Activated T-helper 1 cell treated with Interleukin-2 at 50 U/mL for 16 hours (primary cell): ENCODE measurements around the gene APIP.
"Not testable (repeated sequence)": the region's sequence is repeated elsewhere in the genome, so short reads cannot be mapped to it uniquely, and the experiment has no call there.

ENCODE experiments used
- DNase-seq: peaks from one replicate; pipeline ENCODE4 v3.0.0-alpha.2; 2020; ENCODE audit warnings: low read depth

APIP gene

DNA sequence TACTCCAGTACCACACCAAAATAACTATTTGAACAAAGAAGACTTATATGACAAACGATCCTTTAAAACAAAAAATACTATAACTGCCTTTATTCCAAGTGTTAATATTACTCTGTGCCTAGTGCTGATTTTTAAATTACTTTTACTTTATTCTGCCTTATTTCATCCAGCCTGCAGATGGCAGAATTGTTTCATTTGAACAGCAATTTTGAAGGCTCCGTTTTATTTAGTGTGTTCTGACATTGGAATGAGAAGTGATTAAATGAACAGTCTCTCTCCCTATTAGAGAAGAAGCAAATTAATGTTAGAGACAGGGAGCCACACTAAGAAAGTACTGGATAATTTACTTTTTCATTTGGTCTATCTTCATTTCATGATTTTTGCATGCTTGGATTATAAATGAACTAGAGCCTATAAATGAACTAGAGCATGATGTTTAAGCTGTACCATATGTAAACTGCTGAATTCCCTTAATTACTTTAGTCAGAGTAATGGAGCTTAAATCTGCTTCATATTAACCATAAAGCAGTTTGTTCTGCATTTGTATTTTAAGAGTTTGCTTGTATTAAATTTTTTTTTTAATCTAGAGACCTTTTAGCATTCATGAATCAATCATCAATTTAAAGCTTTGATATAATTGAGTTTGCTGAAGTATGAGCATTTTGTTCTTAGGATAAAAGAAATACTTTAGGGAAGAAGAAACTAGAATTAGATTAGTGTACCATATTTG lies 10.1 kb upstream of the APIP start:
- DNase-seq = no peak

- DNase-seq = no peak
Observed at GRCh38 chr11:34924714-34925113, 8.5 kb upstream of the APIP start.

GRCh38 chr11:34921156-34921555 lies 5.0 kb upstream of the APIP start:
- no peak for DNase-seq

GRCh38 chr11:34916843-34917770 lies 928 bp upstream of the APIP start:
- DNase-seq = no peak

- no peak for DNase-seq
Observed at GRCh38 chr11:34915136-34916014, 804 bp downstream of the APIP start.

- not testable (repeated sequence) for DNase-seq
Observed at GRCh38 chr11:34913556-34913955, 2.6 kb downstream of the APIP start.

GRCh38 chr11:34911676-34912075 lies 4.5 kb downstream of the APIP start:
- no peak for DNase-seq

DNA sequence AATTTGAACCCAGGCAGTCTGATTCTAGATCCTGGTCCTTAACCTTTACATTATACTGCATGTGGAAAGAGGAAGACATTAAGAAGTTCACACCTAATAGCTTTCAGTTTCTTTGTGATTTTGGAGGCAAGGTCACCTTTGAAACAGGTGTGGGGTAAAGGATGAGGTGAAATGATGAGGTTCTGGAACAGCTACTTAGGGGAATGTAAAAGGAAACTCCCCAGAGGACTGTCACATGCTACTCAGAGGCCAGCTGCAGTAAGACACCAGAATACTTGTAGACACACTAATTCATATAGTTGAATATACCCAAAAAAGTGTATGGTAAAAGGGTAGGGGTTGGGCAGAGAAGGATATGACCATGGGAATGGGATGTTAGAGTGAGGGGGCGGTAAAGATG lies 5.4 kb downstream of the APIP start:
- no peak for DNase-seq

GRCh38 chr11:34909955-34910354 lies 6.2 kb downstream of the APIP start:
- no peak for DNase-seq

DNA sequence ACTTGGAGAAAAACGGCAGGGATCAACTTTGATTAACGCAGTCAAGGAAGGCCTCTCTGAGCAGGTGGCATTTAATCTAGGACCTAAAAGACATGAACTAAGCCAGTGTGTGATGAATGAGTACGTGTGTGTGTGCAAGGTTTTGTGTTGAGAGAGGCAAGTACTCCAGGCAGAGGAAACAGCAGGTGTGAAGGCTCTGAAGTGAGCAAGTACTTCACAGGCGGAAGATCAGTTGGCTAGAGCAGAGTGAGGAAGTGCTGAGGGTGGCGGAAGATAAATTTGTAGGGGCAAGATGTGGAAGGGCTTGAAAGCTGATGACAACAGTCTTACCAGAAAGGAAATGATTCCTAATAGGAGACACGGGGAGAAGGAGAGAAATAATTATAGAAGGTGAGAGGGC lies 6.8 kb downstream of the APIP start:
- no peak for DNase-seq

DNA sequence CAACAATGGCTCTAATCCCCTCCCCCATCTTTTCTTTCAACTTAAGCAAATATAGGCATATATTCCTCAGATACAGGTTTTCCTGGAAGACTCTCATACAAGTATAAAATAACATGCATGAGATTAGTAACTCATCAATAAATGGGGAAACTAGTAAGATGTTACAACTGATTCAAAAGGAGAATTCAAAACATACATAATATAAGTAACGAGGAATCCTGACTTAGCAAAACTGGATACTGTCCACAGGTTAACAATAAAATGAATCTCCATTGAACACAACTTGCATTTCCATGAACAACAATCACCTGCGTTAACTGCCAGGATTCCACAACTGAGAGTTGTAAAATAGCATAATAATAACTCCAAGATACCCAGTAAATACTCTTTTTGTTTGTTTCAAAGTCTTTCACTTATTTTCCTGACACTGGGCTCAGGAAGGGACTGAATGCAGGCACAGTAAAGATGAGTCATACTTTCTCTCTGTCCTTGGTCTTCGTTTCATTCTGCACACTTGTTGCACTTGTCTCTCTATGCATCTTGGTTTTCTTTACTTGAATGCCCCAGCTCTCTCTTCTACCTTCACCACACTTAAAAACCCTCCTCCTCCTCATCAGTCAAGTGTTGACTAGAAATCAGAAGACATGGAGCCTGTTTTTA lies 8.1 kb downstream of the APIP start:
- DNase-seq = no peak

DNA sequence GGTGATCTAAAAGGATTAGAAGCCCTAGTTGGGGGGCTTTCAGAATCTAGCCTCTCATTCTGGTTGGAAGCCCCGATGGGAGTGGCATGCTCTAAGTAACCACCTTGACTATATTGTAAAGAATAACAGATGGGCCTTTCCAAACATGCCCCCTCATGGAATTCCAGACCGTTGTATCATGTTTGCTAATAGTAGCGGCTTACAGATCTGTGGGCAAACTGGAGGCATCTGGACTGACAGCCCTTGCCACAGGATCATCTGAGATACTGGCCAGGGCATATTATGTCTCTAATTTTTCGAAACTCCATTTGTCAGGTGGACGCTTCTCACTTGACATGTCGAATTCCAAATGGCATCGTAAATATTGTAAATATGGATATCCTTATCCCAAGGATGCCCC lies 10.5 kb downstream of the APIP start:
- no peak for DNase-seq

GRCh38 chr11:34904421-34904955 lies 11.7 kb downstream of the APIP start:
- DNase-seq = no peak

GRCh38 chr11:34899633-34900016 lies 16.6 kb downstream of the APIP start:
- DNase-seq = no peak

GRCh38 chr11:34898474-34898873 lies 17.7 kb downstream of the APIP start:
- no peak for DNase-seq

- DNase-seq = no peak
Observed at GRCh38 chr11:34897171-34897870, 18.9 kb downstream of the APIP start.

- DNase-seq = not testable (repeated sequence)
Observed at GRCh38 chr11:34896191-34896590, 20.0 kb downstream of the APIP start.

GRCh38 chr11:34893416-34893815 lies 22.8 kb downstream of the APIP start:
- no peak for DNase-seq

DNA sequence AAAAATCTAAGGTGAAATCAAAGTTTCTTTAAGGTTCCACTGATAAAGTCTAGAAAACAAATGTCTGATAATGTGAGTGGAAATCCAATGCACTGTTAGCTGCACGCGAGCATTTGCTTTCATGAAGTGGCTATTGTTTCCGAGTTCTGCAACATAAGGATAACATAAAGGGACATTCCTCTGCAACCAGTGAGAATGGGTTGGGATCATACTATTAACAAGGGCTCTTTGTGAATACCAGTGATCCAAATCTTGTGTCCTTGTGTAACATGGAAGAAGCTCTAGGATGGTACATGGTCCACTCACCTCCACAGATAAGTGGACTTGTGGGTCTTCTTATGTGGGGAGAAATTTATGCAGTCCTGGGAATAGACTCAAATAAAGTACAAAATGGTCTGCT lies 24.6 kb downstream of the APIP start:
- no peak for DNase-seq

DNA sequence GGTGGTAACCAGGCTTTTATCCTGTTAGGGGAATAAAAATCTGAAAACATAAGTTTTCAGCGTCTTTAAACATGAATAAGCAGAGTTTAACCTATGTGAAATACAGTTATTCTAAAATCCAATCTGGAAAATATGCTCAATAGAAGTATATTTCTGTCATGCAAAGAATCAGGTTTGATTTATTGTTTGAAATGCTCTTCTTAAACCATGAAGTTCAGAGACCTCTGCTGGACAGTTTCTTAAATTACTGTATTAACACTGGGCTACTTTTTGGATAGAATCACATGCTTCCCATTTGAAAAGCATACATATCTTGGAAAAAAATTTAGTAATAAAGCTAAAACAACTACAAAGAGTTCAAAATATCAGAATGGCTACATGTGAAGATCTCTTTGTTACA lies 25.4 kb downstream of the APIP start:
- DNase-seq = no peak

DNA sequence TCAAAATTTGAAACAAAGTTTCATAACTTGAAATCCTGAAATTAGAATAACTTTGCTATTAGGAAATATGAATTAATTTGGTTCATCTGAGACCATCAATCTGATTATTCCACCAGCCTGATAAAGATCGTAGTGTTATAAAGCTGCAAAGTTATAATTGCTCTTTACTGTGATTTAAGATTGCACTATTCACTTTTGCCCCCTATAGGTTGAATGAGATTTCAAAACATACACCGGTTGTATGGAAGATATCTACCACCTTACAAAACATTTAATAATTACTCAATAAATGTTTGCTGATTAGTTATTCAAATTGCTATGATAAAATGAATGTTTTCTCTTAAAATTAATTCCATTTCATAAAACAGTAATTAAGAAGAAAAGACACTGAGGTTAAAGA lies 26.1 kb downstream of the APIP start:
- no peak for DNase-seq
